ENCODE measurements around the gene DYSF. TPM values are rescaled to one million over a fixed set of nuclear protein-coding genes. Genes with fewer than 3 reads are reported as not detected.

The DYSF gene
- total RNA-seq, 2 experiments from 2014 or later: not detected

- intact Hi-C loops (cut with micrococcal nuclease; ENCODE audit: unreplicated experiment): no loop called here
- Histone ChIP-seq H3K9me3 (ENCODE audit: low read length) (no peaks in the 10 kb centered on the region), H3K4me3 (ENCODE audit: low read depth, low read length, poor library complexity, severe bottlenecking) (no peak overlapping the region), H2AFZ (ENCODE audit: low read length) (no peak overlapping the region), H3K4me1 (ENCODE audit: insufficient read depth, low read length, poor library complexity, severe bottlenecking) (no peaks in the 10 kb centered on the region), H3K27ac (ENCODE audit: low read depth, low read length, poor library complexity, severe bottlenecking) (no peak overlapping the region), H3K9me2 (ENCODE audit: insufficient read depth, low read length) (no peaks in the 10 kb centered on the region), H3K4me2 (ENCODE audit: low read length) (no peak overlapping the region), H3K79me2 (ENCODE audit: insufficient read depth, low read depth, low read length) (no peaks in the 10 kb centered on the region), H3K36me3 (ENCODE audit: insufficient read depth, low read length) (no peaks in the 10 kb centered on the region), H4K20me1 (ENCODE audit: insufficient read depth, low read length) (no peaks in the 10 kb centered on the region)
- no peak for DNase-seq (ENCODE audit: low spot score)
- POLR2A ChIA-PET: no interaction called here
- TF ChIP-seq CTCF (conservative IDR thresholded peaks at IDR 0.05; ENCODE audit: low read length): no peak
- no peak for TF ChIP-seq EZH2phosphoT487 (IDR thresholded peaks at IDR 0.05; ENCODE audit: borderline replicate concordance, low read depth, low read length)
- CTCF ChIA-PET (ENCODE audit: unreplicated experiment): no interaction called here
- BruUV-seq (replicated peaks): no TSS peak
Observed at GRCh38 chr2:71559080-71559827, 105.9 kb downstream of the DYSF start.

- Histone ChIP-seq H3K9me2 (ENCODE audit: insufficient read depth, low read length) (no peaks in the 10 kb centered on the region), H3K36me3 (ENCODE audit: insufficient read depth, low read length) (no peaks in the 10 kb centered on the region), H3K9me3 (ENCODE audit: low read length) (no peaks in the 10 kb centered on the region), H4K20me1 (ENCODE audit: insufficient read depth, low read length) (no peaks in the 10 kb centered on the region), H3K4me1 (ENCODE audit: insufficient read depth, low read length, poor library complexity, severe bottlenecking) (no peaks in the 10 kb centered on the region), H2AFZ (ENCODE audit: low read length) (no peak overlapping the region), H3K4me3 (ENCODE audit: low read depth, low read length, poor library complexity, severe bottlenecking) (no peak overlapping the region), H3K79me2 (ENCODE audit: insufficient read depth, low read depth, low read length) (no peaks in the 10 kb centered on the region), H3K4me2 (ENCODE audit: low read length) (no peak overlapping the region), H3K27ac (ENCODE audit: low read depth, low read length, poor library complexity, severe bottlenecking) (no peak overlapping the region)
- TF ChIP-seq CTCF (conservative IDR thresholded peaks at IDR 0.05; ENCODE audit: low read length): no peak
- TF ChIP-seq EZH2phosphoT487 (IDR thresholded peaks at IDR 0.05; ENCODE audit: borderline replicate concordance, low read depth, low read length): no peak
- intact Hi-C loops (cut with micrococcal nuclease; ENCODE audit: unreplicated experiment): no loop called here
- ChIA-PET CTCF (ENCODE audit: unreplicated experiment) (no interaction called here), POLR2A (no interaction called here)
- DNase-seq (ENCODE audit: low spot score): no peak
- BruUV-seq (replicated peaks): no TSS peak
Observed at GRCh38 chr2:71559828-71560637, 106.7 kb downstream of the DYSF start.

DNA sequence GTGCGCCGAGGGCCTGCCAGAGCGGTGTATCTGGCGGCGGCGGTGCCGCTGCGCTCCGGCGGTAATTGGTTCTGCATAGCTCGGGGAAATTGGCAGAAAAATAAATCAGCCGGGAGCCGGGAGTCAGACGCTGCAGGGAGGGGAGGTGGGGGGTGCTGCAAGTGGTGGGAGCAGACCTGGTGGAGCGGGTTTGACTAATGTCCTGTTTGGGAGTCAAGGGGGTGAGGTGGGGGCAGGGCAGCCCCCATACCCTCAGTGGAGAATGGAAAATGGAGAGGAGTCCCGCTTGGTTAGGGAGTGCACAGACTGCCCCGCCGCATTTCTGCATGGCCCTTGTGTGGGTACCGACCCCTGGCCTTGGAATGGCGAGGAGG, 107.3 kb downstream of the DYSF start:
- Histone ChIP-seq H3K4me1 (ENCODE audit: insufficient read depth, low read length, poor library complexity, severe bottlenecking) (no peaks in the 10 kb centered on the region), H3K27ac (ENCODE audit: low read depth, low read length, poor library complexity, severe bottlenecking) (no peak overlapping the region), H3K9me2 (ENCODE audit: insufficient read depth, low read length) (no peaks in the 10 kb centered on the region), H3K9me3 (ENCODE audit: low read length) (no peaks in the 10 kb centered on the region), H4K20me1 (ENCODE audit: insufficient read depth, low read length) (no peaks in the 10 kb centered on the region), H3K79me2 (ENCODE audit: insufficient read depth, low read depth, low read length) (no peaks in the 10 kb centered on the region), H3K4me3 (ENCODE audit: low read depth, low read length, poor library complexity, severe bottlenecking) (no peak overlapping the region), H2AFZ (ENCODE audit: low read length) (no peak overlapping the region), H3K4me2 (ENCODE audit: low read length) (no peak overlapping the region), H3K36me3 (ENCODE audit: insufficient read depth, low read length) (no peaks in the 10 kb centered on the region)
- no TSS peak for BruUV-seq (replicated peaks)
- intact Hi-C loops (cut with micrococcal nuclease; ENCODE audit: unreplicated experiment): no loop called here
- no peak for DNase-seq (ENCODE audit: low spot score)
- ChIA-PET POLR2A (no interaction called here), CTCF (ENCODE audit: unreplicated experiment) (no interaction called here)
- TF ChIP-seq CTCF (conservative IDR thresholded peaks at IDR 0.05; ENCODE audit: low read length) (no peak), EZH2phosphoT487 (IDR thresholded peaks at IDR 0.05; ENCODE audit: borderline replicate concordance, low read depth, low read length) (no peak)
